T-helper 22 cell (primary cell): ENCODE measurements around the gene DENND1A.

Experiments
- DNase-seq: peaks from one replicate; pipeline ENCODE4 v3.0.0-alpha.2; 2020; ENCODE audit warnings: low read depth

The DENND1A gene

DNA sequence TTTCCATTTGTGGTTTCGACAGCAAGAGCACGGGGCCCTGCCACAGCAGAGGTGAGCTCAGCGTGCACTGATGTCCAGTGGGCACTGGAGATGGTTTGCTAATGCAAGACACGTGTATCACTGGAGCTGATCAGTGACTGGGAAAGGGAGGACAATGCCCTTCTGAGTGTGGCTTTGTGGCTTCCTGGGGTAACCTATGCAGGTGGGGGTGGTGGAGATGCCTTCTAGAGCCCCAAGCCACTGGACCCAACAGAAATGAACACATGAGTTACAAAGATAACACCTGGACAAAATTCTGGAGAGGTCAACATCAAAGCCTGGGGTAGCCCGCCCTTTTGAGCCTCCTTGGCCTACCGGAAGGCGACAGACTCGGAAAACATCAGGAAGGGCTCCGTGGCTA is 312.6 kb downstream of the DENND1A start:
- no peak for DNase-seq

DNA sequence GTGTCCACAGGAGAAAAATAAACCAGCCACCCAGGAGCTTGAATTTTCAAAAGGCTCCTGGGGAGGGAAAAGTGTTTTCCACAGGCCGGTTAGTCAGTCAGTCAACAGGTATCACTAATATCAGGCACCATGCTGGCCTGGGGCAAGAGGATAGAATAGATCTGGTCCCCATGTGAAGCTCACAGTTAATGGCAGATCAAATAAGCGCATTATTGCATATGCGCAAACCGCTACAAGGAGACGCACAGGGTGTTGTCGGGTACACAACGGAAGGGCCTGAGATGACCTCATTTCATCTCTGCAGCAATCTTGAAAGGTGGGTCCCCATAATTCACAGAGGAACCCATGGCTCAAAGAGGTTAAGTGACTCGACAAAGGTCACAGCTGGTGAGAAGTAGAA is 313.2 kb downstream of the DENND1A start:
- DNase-seq, result no peak

DNA sequence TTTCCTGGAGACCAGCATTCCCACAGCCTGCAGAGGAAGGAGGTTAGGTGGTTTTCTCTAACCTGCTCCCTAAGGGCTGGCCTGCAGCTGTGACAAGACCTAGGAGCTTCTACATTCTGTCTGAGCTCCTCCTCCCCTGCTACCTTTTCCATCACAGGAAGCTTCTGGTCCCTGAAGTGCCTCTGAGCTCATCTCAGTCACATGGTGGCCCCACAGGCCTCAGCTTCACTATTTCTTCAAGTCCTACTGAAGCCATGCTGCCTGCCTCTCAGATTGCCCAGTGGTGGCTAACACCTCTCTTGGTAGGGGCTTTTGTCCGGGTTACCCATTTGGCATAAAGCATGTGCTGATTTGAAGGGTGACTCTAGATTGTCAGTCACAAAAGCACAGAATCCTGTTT is 314.5 kb downstream of the DENND1A start:
- no peak for DNase-seq

DNA sequence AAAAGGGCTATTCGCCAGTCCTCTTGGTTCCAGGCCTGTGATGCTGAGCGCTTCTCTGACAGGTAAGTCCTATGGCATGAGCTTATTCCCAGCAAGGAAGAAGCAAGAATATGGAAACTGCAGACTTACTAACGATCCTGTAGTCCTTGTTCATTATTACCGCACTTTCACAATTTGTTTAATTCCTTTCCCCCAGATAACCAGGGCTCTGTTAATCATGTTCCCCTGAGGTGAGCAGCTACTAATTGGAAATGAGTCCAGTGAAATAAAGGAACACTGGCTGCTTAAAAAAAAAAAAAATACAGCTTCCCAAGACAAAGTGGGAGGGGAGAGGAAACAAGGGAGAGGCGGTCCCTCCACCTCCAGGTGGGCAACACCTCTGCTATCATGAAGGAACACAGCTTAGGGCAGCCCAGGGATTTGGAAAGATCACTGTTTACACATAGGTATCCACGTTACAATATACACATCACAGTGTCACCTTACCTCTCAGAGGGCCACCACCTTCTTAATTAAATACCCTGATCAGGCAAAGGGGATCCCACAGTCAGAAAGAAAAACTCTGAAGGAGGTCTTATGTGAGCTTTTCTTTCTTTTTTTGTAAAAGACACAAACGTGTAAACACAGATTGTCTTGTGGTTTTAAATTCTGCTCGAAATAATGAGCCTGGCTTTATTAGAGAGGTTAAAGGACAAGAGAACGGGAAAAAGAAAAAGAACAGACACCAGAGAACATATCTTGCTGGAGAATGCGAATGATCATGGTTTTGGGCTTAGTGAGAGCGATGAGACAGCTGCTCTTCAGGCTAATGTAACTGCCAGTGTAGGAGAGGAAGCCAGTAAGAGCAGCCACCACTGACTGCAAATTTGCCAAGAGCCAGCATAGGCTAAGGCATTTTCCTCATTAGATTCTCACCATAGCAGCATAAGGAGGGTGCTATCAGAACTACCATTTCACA is 315.3 kb downstream of the DENND1A start:
- DNase-seq, result no peak

DNA sequence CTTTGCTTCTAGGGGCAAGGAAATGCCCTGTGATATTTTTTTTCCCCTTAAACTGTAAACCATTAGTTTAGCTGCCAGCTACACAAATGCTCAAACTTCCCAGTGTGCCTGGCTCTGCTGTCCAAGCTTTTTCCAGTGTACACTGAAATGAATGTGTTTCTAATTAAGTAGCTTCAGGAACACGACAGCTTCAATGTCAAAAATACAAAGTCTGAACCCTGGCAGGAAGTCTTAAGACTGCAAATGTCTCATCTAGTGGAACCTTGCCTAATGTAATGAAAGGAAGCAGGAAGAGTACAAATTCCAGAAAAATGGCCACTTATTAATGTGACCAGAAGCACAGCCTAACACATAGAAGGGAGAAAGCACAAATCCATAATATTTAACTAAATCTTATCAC is 318.7 kb downstream of the DENND1A start:
- no peak for DNase-seq

DNA sequence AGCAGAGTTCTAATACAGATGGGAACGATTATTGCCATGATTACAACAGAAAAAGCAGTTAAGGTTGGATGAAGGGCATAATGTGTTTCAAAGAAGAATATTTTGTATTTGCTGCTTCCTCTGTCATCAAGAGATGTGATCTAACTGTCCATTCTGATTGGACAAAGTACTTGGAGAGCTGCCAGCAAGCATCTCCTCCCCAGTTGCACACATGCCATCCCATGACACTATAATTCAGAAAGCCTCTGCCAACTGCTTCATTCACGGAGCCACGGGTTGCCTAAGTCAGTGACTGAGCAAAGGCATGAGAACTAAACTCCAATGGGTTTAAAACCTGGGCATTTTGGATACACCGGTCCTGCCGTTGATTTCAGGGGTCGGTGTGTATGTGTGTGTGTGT is 320.1 kb downstream of the DENND1A start:
- DNase-seq, result no peak

DNA sequence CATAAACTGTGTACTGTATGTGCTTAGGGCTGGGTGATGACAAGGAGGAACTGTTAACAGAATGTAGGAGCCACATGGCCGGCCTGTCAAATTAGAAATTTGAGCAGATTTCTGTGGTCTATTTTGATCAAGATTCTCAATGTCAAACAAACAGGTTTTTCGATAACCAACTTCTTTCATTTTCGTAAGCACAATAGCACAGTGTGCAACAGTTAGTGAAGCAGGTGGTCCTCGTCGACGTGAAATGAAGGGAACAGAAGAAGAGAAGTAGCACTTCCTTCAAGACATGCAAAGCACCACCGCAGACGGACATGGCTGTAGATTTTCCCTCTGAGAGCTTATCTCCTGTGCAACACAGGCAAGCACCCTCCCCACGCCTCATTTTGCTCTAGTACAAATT is 321.8 kb downstream of the DENND1A start:
- no peak for DNase-seq

DNA sequence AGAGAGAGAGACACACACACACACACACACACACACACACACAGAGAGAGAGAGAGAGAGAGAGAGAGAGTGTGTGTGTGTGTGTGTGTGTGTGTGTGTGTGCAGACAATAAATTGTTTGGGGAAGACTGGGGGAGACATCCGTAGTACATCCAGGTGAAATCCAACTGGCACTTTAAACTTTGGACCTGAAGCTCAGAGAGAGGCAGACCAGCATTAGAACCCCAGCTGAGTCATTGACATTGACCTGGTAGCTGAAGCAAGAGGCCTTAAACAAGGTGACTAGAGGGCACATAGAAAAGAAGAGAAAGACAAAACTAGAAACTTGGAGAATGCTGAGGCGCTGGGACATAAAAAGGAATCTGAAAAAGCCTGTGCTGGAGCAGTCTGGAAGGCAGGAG is 322.4 kb downstream of the DENND1A start:
- no peak for DNase-seq

DNA sequence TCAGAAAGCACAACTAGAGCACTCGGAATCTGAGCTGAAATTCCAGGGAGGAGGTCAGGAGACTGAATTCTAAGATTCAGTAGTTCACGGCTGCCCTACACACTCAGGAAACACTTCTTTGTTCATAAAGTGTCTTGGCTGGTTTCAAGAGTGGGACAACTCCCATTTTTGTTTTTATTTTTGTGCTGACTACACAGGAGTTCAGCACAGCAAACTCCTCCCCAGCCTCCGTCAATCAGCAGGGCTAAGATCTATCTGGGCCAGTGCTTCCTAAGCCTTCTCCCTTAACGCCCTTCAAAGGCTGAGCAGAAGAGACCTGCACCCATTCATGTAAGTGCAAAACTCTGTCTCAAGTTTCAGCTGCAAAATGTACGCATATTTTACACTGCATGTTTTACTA is 323.8 kb downstream of the DENND1A start:
- no peak for DNase-seq

DNA sequence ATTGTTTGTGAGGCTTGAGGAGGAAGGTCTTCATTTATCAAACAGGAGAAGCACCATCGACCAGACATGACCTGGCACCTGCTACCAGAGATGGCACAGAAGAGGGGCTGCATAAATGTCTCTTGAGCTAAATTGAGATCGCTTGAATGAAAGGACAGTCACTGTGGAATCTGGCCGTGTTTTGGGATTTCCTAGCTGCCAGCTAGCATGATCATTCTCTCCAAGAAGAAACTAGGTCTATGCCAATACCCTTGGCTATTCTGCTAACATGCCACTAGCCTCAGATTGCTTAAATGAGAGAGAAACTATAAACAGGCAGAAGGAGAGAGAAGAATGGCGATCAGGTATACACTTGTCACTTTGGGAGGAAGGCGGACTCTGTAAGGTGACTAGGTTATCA is 324.6 kb downstream of the DENND1A start:
- DNase-seq, result no peak

DNA sequence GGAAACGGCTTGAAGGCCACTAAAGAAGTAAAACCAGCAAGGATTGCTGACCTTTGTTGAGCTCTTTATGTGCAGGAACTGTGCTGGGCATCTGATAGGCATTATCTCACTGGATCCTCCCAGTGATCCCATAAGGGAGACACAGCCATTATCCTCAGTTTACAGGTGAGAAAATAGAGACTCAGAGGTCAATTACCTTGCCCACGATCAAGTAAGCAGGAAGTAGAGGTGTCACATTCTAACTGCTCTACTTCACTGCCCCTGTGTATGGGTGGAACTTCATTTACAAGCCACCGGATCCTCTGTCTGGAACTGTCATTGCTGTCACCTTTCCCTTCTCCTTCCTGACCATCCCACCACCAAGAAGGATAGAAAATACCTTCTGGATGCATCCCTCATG is 325.1 kb downstream of the DENND1A start:
- no peak for DNase-seq

DNA sequence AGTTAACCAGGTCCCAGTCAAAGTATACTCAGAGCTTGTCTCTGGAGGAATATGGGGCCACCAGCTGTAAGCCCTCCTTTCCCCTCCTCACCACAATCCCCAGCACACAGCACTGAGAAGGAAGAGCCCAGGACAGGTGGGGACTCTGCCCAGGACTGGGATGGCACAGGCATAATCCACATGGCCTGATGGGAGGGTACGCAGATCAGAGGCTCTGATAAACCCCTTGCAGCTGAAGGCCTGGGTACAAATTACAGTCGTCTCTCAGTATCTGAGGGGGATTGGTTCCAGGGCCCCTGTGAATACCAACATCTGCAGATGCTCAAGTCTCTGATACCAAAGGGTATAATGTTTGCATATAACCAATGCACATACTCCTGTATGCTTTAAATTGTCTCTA is 328.1 kb downstream of the DENND1A start:
- no peak for DNase-seq

DNA sequence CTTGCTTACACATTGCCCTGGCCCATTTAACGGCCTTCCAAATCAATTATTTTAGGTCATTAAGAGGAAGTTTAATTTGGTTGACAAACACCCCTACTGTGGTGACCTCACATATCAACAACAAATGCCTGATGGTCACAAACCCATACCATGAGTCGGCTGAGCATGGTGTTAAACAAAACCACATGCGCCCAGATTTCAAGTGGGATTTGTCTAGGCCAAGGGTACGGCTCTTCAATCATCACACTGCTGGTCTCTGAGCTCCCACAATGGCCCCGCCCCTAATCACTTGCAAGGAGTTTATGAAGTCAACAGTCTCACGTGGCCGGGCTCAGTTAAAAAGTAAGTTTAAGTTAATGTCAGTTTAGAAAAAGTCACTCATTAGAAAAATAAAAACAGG is 330.1 kb downstream of the DENND1A start:
- no peak for DNase-seq

DNA sequence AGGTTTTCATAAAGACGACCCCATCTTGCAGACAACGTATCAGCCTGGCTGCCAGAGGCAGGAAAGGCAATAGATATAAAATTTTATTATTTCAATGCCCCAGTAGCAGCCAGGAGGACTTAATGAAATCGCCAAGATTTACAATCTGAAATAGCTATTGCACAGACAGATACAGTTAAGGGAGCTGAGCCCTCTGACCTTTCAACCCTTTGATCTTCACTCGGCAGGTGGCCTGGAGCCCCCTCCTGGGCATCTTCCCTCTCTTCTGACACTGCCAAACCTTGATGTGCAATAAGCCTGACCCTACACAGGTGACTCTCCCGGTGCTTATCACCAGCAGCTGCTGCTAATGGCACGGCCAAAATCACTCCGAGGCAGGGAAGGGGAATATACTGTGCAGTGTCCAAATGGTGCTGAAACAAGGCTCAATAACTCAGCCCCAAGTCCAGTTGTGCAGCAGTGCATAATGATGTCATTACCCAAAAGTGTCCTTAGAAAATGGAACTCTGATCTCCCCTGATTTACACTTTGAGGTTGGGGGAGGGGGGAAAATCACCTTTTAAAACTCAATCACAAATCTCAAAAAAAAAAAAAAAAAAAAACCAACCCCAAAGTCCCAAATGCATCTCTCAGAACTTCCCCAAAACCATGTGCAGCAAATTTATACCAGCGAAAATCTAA is 331.9 kb downstream of the DENND1A start:
- DNase-seq, result no peak

DNA sequence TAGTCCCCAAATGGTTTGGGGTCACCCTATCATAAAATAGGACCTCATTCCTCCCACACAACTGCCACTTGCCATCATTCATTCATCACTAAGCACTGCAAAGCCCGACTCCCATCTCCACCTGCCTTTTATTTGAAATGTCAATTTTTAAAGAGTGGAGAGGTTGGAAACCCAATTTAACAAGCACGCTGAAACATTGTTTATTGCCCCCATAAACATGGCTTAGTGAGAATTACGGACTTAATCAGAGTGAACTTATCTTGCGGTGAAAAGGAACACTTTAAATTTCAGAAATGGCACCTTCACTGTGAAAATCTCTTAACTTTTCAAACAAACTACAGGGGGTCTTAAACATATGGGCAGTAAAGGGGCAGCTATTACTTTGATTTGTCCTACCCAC is 332.9 kb downstream of the DENND1A start:
- DNase-seq, result no peak

DNA sequence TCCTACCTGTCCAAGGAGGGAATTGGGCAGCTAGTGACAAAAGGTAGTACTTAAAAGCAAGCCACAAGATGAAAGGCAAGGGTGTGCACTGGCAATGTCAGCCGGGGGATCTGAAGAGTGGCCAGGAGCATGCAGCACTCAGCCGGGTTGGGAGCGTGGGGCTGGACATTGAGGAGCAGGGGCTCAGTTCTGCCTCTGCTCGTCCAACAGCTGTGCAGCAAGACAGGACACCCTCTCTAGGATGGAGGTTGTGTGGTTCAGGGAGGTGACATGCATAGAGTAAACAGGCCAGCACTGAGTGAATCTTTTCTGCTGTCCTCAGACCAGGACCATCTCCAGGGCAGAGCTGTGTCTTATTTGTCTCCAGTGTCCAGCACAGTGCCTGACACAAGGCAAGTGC is 338.6 kb downstream of the DENND1A start:
- no peak for DNase-seq

DNA sequence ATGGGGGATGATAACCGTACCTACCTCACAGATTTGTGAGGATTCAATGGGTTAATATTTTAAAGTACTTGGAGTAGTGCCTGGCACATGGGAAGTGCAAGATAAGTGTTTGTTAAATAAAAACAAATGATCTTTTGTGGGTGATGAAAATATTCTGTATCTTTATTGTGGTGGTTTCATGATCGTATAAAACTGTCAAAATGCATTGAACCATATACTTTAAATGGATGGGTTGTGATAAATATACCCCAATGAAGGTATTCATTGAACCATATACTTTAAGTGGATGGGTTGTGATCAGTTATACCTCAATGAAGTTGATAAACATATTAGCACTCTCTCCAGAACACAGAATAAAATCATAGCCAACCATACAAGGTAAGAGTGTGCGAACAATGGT is 339.4 kb downstream of the DENND1A start:
- DNase-seq, result no peak

DNA sequence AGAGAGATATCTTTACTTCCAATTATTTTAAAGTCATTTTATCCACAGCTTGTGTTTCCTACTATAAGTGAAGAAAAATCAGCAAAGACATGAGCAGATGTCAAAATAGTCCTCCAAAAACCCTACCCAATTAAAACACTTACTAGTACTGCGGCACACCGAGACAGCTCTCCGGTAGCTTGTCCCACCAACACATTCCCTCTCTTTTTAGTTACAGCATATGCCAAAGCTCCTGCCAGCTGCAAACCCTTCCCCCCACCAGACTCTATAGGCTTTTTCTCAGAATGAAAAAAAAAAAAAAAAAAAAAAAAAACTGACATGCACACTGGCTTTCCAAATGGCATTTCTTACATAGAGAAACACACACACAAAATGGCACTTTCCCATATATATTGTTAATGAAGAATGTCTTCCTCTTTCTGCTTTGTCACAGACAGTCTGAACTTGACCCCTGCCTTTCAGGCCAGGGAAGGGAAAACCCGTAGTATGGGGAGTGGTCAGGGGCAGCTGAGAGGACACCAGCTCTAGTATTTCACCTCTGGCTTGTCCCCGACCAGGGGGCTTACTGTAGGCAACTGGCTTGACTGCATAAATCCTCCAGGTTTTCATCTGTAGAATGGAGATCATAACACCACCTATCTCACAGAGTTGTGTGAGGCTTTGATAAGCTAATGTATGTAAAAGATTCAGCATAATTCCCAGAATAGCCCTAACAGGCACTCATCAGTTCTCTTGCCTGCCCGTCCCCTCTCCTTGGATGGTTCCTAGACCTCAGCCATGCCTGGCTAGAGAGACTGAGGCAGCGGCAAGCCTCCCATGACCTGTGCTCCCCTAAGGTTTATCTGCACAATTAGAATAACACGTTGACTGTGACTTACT is 340.3 kb downstream of the DENND1A start:
- no peak for DNase-seq

DNA sequence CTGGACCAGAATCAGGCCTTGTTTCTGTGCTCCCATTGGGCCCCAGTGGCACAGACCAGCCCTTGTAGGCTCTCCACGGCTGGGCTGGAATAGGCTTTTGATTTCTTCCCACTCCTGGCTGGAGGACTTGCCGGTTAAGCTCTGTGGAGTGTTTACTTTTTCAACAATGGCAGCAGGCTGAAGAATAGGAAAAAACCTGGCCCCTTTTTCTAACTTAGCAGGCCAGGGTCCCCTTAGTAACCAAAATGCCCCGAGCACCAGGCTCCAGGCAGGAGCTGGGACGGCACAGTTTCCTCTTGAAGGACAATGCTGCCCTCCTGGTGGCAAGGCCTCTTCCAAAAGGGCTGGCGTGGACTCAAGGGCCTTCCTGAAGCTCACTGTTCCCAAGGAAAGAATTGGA is 343.7 kb downstream of the DENND1A start:
- no peak for DNase-seq

DNA sequence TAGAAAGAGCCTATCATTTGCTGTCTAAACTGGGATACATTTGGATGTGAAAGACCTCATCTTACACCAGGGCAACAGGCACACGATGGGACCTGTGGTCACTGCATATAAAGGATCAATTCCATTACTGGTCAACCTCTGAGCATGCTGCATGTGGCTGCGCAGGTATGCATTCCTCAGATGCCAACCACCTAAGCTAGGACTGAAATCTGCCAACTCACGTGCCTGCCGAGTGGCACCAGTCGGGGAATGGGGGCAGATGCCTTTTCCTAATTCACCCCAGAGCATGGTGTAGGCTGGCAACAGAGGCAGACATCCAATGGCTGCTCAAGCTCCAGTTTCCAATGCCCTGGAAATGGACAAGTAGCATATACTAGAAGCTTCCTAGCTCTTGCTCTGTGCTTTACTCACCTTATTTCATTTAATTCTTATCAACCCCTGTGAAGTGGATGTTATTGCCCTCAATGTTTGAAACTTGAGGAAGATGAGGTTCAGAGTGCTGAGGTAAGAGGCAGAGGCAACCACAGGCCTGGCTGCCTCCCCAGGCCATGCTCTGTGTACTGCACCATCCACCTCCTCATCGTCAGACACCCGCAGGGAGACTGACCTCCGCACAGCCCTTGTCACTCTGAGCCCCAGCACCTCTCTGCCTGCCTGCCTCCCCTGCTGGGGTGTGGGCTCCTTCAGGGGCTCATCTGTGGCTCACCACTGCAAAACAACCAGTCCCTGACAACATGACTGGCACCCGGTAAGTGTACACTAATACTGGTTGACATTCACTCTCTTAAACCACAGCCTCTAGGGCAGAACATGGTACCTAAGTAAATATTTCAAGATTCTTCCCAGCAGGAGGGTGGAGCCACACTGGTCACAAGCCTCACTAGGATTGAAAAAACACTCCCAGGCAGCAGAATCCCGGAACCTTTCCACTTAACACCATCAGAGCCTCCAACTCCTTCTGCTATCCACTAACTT is 345.4 kb downstream of the DENND1A start:
- no peak for DNase-seq

DNA sequence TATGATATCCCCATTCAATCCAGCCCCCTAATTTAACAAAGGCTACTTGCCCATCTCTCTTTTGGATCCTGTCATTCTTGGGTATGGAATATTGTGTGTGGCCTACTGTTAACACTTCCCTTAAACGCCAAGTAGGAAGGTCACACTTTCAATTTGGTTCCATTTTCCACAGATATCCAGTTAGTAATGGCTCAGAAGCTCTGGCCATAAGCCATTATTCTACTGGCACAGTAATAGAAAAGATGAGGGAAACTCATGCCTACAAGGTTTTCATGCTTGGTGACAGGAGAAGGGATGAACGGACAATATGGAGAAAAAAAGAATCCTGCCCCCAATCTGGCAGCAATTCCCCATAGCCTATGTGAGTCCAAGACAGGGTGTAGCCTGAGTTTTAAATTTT is 346.3 kb downstream of the DENND1A start:
- no peak for DNase-seq
